ENCODE measurements around the gene BTBD2.

DNA sequence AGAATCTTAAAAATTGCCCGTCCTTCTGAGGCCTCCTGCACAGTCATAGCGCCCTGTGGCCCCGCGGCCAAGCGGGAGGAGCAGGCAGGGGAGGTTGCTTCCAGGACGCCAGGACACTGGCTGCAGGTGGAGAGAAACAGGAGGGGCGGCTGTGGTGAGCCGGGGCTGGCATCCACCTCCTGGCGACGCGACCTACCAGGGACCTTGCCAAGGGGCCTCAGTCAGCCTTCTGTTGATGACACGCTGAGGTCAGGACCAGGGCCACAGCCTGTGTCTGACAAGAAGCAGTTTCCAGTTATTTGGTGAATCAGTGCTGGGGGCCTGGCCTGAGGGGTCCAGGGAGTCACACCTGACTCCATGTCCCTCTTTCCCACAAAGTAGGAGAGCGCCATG lies 48.9 kb upstream of the BTBD2 start:
- TF ChIP-seq, protein P1, sequence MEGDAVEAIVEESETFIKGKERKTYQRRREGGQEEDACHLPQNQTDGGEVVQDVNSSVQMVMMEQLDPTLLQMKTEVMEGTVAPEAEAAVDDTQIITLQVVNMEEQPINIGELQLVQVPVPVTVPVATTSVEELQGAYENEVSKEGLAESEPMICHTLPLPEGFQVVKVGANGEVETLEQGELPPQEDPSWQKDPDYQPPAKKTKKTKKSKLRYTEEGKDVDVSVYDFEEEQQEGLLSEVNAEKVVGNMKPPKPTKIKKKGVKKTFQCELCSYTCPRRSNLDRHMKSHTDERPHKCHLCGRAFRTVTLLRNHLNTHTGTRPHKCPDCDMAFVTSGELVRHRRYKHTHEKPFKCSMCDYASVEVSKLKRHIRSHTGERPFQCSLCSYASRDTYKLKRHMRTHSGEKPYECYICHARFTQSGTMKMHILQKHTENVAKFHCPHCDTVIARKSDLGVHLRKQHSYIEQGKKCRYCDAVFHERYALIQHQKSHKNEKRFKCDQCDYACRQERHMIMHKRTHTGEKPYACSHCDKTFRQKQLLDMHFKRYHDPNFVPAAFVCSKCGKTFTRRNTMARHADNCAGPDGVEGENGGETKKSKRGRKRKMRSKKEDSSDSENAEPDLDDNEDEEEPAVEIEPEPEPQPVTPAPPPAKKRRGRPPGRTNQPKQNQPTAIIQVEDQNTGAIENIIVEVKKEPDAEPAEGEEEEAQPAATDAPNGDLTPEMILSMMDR (IDR thresholded peaks at IDR 0.05 in 4 of 5, conservative IDR thresholded peaks at IDR 0.05 in 1 of 5), result no peak
- no peak for TF ChIP-seq POLR2A (IDR thresholded peaks at IDR 0.05)
